NCI-H1417 (cell line): Measurements from ENCODE around the gene GLYR1.
A peak's percentile ranks its signal among the peaks of the same experiment; 100 is the strongest.

Experiments used
- DNase-seq, 3 experiments: peaks; one replicate each; lab custom pipeline; 2025; lab: John Stamatoyannopoulos, UW

GLYR1 gene

GRCh38 chr16:4847774-4848587 lies 893 bp upstream of the GLYR1 start:
- DNase-seq: peak in 1 of 3 experiments; percentile 46

DNA sequence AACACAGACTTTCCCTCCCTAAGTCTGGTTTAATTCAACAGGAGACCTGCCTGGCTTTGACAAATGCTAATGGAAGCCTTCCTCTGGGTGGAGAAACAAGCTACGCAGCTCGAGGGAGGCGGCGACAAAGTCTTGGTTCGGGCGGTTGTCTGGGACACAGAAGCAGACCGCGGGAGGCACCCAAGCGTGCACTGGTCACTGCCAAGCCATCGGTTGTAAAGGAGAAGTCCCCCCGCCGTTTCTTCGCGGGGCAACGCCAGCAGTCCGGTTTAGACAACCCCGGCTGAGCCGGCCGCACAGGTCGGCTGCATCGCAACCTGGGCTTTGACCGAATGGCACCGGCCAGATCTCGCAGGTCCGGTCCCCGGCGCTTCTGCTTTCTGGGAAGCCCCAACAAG lies 586 bp downstream of the GLYR1 start:
- peak; percentile 0 to 44 (median 42) for DNase-seq

- DNase-seq: no peak
These were observed 6.1 kb downstream of the GLYR1 start for GRCh38 chr16:4840984-4841383.

GRCh38 chr16:4839942-4840341 lies 7.1 kb downstream of the GLYR1 start:
- DNase-seq: no peak

GRCh38 chr16:4837733-4838501 lies 9.2 kb downstream of the GLYR1 start:
- no peak for DNase-seq

DNA sequence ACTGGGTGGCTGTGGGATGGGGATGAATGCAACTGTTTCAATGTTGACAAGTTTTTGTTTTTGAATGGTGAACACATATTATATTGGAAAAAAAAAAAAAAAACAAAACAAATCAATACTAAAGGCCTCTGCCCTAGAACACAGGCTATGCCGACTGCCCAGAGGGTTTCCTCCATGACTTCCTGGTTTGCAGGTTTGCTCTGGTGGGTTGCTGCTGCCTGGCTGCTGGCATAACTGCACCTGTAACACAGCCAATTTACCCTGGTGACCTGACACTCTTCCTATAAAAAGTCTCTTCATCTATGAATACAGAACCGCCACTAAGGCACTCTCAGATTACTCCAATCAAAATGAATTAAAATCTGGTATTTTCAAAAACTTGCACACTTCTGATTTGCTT lies 10.4 kb downstream of the GLYR1 start:
- DNase-seq: no peak

- no peak for DNase-seq
These were observed 13.5 kb downstream of the GLYR1 start for GRCh38 chr16:4833584-4833983.

DNA sequence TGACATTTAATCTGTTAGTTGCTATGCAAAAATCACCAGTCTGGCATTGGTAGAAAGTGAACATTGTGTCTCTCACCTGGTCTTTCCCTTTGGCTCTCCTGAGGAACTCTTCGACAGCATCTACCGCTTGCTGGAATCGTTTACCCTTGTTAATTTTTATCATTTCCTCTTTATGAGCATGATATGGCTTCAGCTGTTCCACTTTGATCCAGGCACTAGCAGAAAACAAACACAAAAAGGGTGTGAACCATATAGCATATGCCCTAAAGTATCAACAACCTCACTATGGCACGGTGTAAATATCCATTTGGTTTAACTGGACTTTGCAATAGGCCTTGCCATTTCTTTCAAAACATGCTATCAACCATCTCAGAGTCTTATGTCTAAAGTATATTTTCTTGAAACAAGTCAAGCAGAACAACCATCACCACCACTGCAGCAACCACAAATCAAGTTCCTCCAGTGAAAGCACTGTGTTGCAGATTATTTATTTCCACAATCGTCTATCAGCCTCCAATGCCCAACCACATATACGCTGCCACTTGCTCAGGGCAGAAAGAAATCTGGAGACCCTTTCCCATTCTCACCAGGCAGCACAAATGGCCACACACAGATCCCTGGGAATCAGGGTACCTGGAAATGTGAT lies 14.3 kb downstream of the GLYR1 start:
- no peak for DNase-seq

DNA sequence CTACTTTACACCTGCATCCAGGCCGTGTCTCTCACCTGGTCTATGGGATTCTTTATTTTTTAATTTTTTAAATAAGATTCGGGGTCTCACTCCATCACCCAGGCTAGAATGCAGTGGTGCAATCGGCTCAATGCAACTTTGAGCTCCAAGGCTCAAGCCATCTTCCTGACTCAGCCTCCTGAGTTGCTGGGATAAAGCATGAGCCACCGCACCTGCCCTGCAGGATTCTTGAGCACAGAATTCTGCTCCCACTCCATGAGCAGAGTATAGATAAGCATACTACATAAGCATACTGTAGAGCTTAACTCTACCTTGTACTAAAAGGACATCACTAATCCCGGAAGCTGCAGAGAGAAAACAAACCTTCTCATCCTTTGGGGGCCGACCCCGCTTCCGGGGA lies 15.5 kb downstream of the GLYR1 start:
- no peak for DNase-seq

DNA sequence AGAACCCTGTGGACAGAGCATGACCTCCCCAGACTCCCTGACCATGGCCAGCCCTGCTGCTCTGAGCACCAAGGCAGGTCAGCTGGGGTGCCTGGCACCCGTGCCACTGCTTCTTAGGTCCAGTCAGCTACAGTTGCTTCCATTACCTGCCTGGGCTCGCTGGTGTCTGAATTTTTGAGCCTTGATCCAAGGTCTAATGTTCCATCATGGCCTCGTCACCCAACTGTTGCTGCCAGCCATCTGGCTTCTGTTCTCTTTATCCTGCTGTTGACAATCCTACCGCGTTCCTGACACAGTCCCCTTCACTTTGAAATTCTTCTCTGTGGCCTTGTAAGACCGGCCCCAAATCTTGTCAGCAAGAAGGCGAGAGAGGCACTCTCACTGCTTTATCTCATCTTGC lies 16.7 kb downstream of the GLYR1 start:
- DNase-seq: no peak

- DNase-seq: no peak
These were observed 18.3 kb downstream of the GLYR1 start for GRCh38 chr16:4828567-4829321.

DNA sequence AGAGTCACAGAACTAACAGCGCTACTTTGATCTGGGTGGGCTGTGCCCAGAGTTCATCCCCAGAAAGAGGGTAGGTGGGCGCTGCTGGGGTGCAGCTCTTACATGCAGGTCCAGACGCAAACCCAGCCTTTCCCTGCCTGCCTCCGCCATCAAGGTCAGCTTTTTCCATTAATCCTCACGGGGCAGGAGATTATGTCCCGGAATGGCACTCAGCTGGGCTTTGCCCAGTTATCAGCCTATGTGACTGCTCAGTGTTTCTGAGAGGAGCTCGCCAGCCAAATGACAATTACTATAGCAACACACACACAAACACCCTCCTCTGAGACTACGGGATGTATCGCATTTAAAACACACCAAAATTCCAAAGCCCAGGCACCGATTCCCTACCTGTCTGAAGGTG lies 20.1 kb downstream of the GLYR1 start:
- no peak for DNase-seq

DNA sequence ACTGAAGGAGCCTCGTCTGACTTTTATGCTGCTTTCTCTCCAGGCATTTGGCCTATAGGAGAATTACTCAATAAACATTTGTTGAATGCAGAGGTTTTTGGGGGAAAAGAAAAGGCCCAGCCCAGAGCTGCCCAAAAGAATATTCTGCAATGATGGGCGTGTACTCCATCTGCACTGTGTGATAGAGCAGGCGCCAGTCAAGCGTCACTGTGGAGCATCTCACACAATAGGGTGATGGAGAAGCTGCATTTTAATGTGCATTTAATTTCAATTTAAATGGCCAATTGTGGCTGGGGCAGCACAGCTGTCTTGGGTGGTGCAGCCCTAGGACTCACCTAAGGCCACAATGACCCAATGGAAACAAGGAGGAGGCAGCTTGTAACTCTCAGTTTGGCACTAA lies 20.6 kb downstream of the GLYR1 start:
- no peak for DNase-seq

DNA sequence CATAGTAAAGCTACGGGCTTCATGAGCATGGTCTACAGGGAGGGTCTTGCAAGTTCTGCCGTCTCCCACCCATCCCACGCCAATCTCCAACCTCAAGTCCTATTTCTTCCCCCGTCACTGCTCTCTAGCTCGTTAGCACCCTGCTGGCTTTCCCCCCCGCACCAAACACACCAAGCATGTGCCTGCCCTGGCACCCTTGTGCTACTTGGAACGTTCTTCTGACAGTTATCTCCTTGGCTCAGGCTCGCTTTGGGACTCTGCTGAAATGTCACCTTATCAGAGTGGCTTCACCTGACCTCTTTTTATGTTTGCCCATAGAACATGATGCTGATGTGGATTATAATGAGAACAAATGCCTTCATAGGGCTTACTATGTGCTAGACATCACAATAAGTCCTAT lies 21.9 kb downstream of the GLYR1 start:
- DNase-seq: no peak

GRCh38 chr16:4820652-4821051 lies 26.4 kb downstream of the GLYR1 start:
- no peak for DNase-seq

- no peak for DNase-seq
These were observed 32.4 kb downstream of the GLYR1 start for GRCh38 chr16:4814542-4815173.

DNA sequence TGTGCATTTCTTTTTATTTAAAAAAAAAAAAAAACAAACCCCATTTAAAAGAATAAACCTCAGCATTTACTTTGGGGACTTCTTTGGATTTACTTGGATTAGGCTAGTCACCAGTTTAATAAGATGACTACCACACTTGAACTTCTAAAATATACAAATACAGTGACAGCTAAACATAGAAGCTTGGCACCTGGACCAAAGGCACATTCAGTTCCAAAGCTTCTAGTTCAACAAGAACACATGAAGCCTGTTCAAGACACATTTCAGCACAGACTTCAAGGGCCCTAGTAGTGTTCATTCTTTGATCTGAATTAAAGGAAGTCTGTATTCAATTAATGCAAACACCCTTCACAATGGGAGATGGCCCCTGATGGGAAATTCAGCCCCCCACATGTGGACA lies 33.0 kb downstream of the GLYR1 start:
- no peak for DNase-seq

DNA sequence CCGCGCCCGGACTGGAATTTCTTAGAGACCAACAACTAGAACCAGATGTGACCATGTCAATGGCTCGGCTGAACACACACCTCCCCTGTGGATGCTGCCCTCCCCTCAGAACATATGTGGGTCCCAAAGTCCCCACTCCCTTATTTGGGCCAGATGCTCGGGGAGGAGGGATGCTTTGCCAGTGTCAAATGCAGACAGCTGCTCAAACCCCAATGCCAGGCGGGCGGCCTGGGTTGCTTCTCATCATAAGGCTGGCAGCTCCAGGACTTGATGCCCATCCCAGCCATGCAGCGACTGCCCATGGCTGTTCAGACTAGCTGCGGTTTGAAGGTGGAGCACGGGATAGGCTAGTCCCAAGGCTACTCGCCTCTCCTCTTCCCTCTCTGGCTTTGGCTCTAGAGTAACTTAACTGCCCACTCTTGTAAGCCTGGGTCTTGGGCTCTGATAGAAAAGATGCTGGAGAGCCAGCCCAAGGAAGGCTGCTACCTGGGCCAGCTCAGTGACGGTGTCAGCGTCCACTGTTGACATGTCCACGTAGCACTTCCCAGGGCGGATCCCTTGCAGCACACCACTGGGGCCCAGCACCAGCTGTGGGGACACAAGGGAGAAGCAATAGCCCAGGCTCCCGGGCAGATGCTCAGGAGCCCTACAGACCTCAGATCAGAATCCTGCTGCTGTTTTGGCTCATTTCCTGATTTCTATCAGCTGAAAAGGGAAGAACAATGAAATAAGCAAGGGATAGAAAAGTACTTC lies 33.7 kb downstream of the GLYR1 start:
- no peak for DNase-seq

GRCh38 chr16:4811773-4812172 lies 35.3 kb downstream of the GLYR1 start:
- DNase-seq: no peak

- DNase-seq: no peak
These were observed 35.8 kb downstream of the GLYR1 start for GRCh38 chr16:4811242-4811641.

DNA sequence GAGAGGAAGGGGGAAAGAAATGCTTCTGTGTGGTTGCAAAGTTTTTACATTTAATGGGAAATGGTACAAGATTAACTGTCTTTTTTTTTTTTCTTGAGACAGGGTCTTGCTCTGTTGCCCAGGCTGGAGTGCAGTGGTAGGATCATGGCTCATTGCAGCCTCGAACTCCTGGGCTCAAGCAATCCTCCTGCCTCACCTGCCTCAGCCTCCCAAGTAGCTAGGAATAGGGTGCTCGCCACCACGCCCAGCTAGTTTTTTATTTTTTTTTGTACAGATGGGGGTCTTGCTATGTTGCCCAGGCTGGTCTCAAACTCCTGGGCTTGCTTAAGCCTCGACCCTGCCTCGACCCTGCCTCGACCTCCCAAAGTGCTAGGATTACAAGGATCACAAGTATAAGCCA lies 40.8 kb downstream of the GLYR1 start:
- no peak for DNase-seq
